Measurements from ENCODE around the gene TMEM221. TPM values are rescaled to one million over a fixed set of nuclear protein-coding genes. Genes with fewer than 3 reads are reported as not detected.

Gene TMEM221
- total RNA-seq, 1 experiment from 2014 or later = 3.4 TPM

DNA sequence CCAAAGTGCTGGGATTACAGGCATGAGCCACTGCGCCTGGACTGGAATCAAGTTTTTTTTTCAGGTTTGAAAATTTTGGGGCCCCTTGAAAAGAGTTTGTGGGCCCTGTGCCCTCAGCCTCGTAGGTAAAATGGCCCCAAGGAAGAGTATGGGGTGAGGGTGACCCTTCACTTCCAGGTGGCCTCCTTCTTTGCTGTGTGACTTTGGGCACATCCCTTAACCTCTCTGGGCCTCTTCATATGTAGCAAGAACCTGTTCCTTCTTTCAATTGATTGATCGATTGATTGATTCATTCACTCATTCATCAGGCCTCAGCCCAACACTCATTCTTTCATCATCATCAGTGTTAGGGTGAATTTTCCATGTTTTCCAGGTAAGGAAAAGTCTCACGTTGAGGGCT is 3.4 kb upstream of the TMEM221 start:
- Histone ChIP-seq H3K9ac (ENCODE audit: low read length) (no peak overlapping the region), H3K4me2 (ENCODE audit: low read length) (no peak overlapping the region), H2AFZ (ENCODE audit: low read depth, low read length, poor library complexity, severe bottlenecking) (no peak overlapping the region), H3K4me1 (ENCODE audit: control insufficient read depth in 1 of 2, insufficient read depth in 2 of 2, low read length in 2 of 2) (peaks cover 24 to 50% of the 10 kb centered on the region in 2 experiments), H3K9me2 (ENCODE audit: insufficient read depth) (no peaks in the 10 kb centered on the region), H3K27ac (ENCODE audit: low read depth, low read length) (no peak overlapping the region), H3K36me3 (ENCODE audit: control insufficient read depth in 1 of 2, insufficient read depth in 2 of 2, low read length in 2 of 2) (no peaks in the 10 kb centered on the region), H3K79me2 (ENCODE audit: insufficient read depth, low read length) (no peaks in the 10 kb centered on the region), H3K4me3 (replicated peaks in 1 of 2; ENCODE audit: low read depth in 1 of 2, low read length in 2 of 2) (no peak overlapping the region), H4K20me1 (ENCODE audit: insufficient read depth) (no peaks in the 10 kb centered on the region), H3K27me3 (ENCODE audit: insufficient read depth, low read length) (no peaks in the 10 kb centered on the region), H3K9me3 (ENCODE audit: control insufficient read depth in 1 of 2, insufficient read depth in 1 of 2, low read depth in 1 of 2, low read length in 2 of 2) (no peaks in the 10 kb centered on the region)
- ATAC-seq = no peak
- TF ChIP-seq EZH2 (IDR thresholded peaks at IDR 0.05) = no peak
- TF ChIP-seq ZNF274 (IDR thresholded peaks at IDR 0.05; ENCODE audit: low read depth, low read length) = no peak
- no peak for TF ChIP-seq CBX3 (IDR thresholded peaks at IDR 0.05; ENCODE audit: low read depth)
- TF ChIP-seq, protein P1, sequence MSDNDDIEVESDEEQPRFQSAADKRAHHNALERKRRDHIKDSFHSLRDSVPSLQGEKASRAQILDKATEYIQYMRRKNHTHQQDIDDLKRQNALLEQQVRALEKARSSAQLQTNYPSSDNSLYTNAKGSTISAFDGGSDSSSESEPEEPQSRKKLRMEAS (IDR thresholded peaks at IDR 0.05) = no peak
- no peak for TF ChIP-seq YY1 (IDR thresholded peaks at IDR 0.05; ENCODE audit: extremely low read depth, insufficient replicate concordance, low read depth, low read length)
- no peak for TF ChIP-seq CEBPB (IDR thresholded peaks at IDR 0.05; ENCODE audit: low read depth)
- no peak for TF ChIP-seq ZFX (IDR thresholded peaks at IDR 0.05)
- TF ChIP-seq SRF (IDR thresholded peaks at IDR 0.05; ENCODE audit: low read depth) = no peak
- intact Hi-C loops (cut with micrococcal nuclease) = loop anchor here (5.0 to 10.0 kb wide), 2 partner anchors 55 to 233 kb away; partner anchors contain the start of gene UNC13A
- BruUV-seq (replicated peaks) = no TSS peak
- RAD21 ChIA-PET (ENCODE audit: low non-redundant PET in 1 of 2, low total read pairs in 2 of 2, uncharacterized antibody in 2 of 2, unreplicated experiment in 2 of 2) = interaction anchor here in 1 of 2 experiments (0.7 kb wide), 1 partner anchor 15 kb away, joined by 3 read pairs; no protein-coding TSS in a partner anchor
- POLR2A ChIA-PET = no interaction called here
- CTCF ChIA-PET = interaction anchor here (0.9 to 2.7 kb wide), 2 partner anchors 11 to 44 kb away, joined by 3 to 8 read pairs; no protein-coding TSS in a partner anchor
- DNase-seq (ENCODE audit: low read depth, low spot score) = no peak
